ENCODE data around the gene BCKDHA.
"Not testable (repeated sequence)": the region's sequence is repeated elsewhere in the genome, so short reads cannot be mapped to it uniquely, and the experiment has no call there.

Gene BCKDHA

DNA sequence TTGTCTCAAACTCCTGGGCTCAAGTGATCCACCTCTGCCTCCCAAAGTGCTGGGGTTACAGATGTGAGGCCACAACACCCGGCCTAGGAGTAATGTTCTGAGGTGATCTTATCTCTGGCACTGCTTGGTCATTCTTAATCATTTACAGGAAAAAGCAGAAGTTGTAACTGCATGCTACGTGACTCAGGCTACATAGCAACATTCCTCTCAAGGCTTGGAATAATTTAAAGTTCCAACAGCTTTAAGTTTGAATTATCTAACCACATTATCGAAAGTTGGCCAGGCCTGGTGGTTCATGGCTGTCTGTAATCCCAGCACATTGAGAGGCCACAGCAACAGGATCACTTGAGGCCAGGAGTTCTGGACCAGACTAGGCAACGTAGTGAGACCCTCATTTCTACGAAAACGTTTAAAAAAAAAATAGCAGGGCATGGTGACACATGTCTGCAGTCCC lies 29.7 kb upstream of the BCKDHA start:
- DNase-seq, result no peak

GRCh38 chr19:41369769-41370168 lies 27.8 kb upstream of the BCKDHA start:
- DNase-seq, result no peak

DNA sequence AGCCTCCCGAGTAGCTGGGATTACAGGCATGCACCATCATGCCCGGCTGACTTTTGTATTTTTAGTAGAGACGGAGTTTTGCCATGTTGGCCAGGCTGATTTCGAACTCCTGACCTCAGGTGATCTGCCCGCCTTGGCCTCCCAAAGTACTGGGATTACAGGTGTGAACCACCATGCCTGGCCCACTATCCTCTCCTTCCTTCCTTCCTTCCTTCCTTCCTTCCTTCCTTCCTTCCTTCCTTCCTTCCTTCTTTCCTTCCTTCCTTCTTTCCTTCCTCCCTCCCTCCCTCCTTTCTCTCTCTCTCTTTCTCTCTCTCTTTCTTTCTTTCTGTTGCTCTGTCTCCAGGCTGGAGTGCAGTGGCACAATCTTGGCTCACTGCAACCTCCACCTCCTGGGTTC lies 26.5 kb upstream of the BCKDHA start:
- DNase-seq, result not testable (repeated sequence)

GRCh38 chr19:41371541-41371940 lies 26.1 kb upstream of the BCKDHA start:
- no peak for DNase-seq

- no peak for DNase-seq
These were observed 25.1 kb upstream of the BCKDHA start for GRCh38 chr19:41372501-41372900.

GRCh38 chr19:41373993-41374392 lies 23.6 kb upstream of the BCKDHA start:
- no peak for DNase-seq

- DNase-seq, result no peak
These were observed 21.2 kb upstream of the BCKDHA start, which contains the start of gene TMEM91 for GRCh38 chr19:41376241-41376997. Gene TMEM91 (plus strand): TSS chr19:41376533. CDS start chr19:41378310, 1,777 bp downstream.

- DNase-seq, result no peak
These were observed 20.6 kb upstream of the BCKDHA start for GRCh38 chr19:41376998-41377365.

DNA sequence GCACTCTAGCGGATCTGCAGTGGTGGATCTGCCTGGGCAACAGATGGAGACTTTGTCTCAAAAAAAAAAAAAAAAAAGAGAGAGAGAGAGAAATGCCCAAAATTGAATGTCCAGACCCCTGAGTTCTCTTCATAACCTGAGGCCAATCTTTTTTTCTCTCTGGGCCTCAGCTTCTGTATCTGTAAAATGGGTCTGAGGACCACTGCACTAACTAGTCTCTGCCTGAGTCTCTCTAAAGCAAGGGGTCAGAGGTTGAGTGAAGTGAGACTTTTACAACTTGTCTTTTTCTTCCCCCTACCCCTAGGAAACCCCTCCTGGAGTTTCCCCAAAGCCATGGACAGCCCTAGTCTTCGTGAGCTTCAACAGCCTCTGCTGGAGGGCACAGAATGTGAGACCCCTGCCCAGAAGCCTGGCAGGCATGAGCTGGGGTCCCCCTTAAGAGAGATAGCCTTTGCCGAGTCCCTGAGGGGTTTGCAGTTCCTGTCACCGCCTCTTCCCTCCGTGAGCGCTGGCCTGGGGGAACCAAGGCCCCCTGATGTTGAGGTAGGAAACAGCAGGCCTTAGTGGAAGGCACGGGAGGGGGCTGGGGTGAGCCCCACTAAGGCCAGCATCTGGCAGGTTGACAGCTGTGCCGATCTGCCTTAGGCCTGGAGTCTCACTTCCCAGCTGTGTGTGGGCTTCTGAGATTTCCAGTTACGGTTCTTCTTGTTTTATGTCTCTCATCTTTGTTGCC lies 19.5 kb upstream of the BCKDHA start:
- DNase-seq, result no peak

GRCh38 chr19:41381536-41381935 lies 16.1 kb upstream of the BCKDHA start:
- DNase-seq, result not testable (repeated sequence)

- no peak for DNase-seq
These were observed 13.3 kb upstream of the BCKDHA start for GRCh38 chr19:41384351-41384750.

DNA sequence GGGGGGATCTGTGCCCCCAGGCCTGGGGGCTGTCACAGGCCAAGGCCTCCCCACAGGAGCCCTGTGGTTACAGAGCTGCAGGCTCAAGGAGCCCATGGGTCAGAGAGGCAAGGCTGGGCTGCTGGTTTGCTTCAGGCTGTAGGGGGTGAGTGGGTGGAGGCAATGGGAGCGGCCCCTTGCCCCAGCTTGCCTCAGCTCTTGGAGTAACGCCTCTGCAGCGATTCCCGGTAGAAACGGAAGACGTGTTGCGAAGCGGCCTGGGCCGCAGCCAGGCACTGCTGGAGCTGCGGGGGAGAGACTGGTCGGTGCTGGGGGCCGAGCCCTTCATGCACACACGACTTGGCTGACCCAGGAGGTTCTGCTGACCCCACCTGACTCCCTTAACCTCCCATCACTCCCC lies 11.2 kb upstream of the BCKDHA start:
- DNase-seq, result no peak

- DNase-seq, result no peak
These were observed 6.0 kb upstream of the BCKDHA start for GRCh38 chr19:41391618-41392017.

DNA sequence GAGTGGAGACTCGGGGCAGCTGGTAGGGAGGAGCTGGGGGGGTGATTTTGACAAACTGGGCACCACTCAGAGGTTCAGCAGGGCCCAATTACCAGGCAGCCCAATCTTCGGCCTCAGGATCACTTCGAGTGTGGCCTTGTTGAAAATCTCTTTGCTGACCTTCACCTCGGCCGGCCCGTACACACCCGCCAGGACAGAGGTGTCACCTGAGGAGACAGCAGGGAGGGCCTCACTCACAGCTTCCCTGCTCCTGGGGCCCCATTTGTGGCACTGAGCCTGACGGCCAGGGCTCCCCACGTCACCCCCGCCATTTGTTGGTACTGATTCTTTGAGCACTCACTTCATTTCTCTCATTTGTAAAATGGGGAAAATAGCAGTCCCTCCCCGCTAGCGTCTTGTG lies 4.8 kb upstream of the BCKDHA start:
- DNase-seq, result no peak

DNA sequence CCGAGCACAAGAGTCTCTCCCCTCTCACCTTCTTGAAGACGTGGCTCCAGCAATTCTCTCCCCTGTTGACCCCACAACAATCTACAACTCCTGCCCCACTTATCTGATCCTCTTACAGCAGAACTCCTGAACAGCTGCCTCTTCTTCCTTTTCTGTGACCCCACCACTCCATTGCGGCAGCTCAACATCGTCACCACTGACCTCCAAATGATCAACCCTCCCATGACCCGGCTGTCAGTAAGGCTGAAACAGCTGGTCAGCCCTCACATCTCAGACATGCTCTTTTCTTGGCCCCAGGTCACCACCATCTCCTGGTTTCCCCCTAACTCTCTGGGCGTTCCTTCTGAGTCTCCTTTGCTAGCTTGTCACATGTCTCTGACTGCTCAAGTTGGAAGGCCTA lies 2.3 kb upstream of the BCKDHA start:
- DNase-seq, result no peak

GRCh38 chr19:41398050-41398418 lies 416 bp downstream of the BCKDHA start:
- DNase-seq, result no peak

DNA sequence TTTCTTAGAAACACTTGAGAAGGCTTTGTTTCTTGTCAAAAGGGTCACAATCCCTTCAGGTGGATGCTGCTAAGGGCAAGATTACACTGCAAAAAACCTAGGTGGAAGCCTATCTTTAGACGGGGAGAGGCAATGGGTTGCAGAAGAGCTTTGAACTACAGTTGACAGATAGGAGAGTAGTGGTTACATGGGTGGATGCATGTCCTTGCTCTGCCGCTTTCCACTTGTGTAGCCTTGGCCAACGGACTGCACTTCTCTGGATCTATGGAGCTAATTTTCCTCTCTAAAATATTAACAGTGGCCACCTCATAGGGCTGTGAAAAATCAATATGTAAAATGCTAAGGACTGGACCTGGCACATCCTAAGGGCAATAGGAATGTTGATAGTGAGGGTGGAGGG lies 980 bp downstream of the BCKDHA start:
- DNase-seq, result no peak

DNA sequence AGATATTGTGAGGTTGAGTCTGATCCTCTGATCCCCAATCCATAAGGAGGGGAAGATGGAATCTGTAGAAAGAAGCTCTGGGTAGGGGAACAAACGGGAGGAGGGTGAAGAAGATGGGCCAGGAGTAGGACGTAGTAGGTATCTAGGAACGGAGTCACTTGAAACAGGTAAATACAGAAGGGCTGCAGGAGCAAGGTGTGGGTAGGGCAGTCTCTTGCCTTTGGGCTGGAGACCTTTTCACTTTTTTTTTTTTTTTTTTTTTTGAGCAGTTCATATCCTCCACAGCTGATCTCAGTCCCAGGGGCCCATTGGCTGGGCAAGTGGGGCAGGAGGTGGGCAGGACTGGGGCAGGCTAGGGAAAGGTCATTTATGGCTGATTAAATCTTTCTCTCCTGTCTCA lies 1.5 kb downstream of the BCKDHA start:
- no peak for DNase-seq

DNA sequence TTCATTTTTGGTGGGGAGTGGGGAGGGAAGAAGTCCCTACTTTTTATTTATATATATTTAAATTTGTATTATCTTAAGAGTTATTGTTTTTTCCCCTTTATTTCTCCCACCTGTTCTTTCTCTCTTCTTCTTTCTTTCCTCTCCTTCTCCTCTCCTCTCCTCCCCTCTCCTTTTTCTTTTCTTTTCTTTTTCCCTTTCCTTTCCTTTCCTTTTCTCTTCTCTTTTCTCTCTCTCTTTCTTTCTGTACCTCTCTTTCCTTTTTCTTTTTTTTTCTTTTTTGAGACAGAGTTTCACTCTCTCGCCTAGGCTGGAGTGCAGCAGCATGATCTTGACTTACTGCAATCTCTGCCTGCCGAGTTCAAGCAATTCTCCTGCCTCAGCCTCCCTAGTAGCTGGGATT lies 1.9 kb downstream of the BCKDHA start:
- DNase-seq, result no peak

GRCh38 chr19:41401483-41401882 lies 3.9 kb downstream of the BCKDHA start:
- DNase-seq, result no peak

DNA sequence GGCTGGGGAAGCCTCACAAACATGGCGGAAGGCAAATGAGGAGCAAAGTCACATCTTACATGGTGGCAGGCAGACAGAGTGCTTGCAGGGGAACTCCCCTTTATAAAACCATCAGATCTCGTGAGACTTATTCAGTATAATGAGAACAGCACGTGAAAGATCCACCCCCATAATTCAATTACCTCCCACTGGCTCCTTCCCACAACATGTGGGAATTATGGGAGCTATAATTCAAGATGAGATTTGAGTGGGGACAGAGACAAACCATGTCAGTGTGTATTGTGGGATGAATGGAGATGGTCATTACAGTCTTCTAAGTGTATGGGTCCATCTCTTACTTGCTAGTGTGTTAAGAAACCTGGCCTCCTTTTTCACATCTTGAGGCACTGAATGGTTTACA lies 4.4 kb downstream of the BCKDHA start:
- no peak for DNase-seq

- DNase-seq, result no peak
These were observed 5.8 kb downstream of the BCKDHA start for GRCh38 chr19:41403181-41403970.

- DNase-seq, result no peak
These were observed 8.2 kb downstream of the BCKDHA start for GRCh38 chr19:41405776-41406175.

- DNase-seq, result no peak
These were observed 9.7 kb downstream of the BCKDHA start for GRCh38 chr19:41407271-41407670.
